ENCODE data around the gene CDH4.

Gene CDH4

DNA sequence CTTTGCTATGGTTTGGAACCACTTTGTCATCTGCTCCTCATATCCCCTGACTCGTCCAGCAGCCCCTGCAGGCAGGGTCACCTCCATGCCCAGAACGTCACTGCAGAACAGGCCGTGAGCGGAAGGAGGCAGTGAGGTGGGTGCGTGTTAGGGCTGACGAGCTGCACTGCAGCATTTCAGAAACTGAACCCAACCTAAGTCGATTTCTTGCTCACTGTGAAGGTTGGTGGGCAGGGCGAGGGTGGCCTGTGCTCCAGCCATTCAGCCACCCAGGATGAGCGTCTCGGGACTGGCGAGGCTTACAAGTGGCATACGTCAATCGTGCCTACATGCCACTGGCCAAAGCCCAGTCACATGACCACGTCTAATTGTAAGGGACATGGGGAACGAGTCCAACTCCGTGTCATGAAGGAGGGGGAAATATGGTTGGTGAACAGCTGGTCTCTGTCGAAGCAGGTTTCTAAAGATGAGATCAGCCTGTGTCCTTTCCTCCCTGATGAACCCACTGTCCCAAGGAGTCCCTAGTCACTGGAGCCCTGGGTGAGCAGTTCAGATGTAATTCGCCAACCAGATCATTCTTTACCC is 524.5 kb downstream of the CDH4 start:
- DNase-seq = no peak

DNA sequence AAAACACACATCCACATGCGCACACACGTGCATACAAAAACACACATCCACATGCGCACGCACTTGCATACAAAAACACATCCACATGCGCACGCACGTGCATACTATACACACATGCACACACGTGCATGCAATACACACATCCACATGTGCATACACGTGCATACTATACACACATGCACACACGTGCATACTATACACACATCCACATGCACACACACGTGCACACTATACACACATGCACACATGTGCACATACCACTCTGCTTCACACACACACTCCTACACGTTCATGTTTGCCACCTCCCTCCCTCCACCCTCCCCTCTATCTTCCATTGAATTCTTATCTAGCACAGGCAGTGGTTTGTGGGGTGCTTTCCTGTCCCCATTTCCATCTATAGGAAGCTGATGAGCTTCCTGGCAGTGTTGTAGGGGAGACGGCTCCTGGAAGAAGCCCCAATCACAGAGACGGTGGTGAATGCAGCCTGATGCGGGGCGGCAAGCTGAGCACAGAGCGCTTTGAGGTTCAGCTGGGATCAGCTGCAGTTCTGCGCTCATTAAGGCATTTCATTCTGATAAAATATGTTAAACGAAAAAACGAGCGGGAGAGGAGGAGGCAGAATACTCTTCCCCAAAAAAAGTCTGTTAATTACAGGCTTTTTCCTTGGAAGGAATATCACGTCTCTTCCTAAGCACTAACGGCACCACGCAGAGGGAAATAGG is 525.9 kb downstream of the CDH4 start:
- no peak for DNase-seq

DNA sequence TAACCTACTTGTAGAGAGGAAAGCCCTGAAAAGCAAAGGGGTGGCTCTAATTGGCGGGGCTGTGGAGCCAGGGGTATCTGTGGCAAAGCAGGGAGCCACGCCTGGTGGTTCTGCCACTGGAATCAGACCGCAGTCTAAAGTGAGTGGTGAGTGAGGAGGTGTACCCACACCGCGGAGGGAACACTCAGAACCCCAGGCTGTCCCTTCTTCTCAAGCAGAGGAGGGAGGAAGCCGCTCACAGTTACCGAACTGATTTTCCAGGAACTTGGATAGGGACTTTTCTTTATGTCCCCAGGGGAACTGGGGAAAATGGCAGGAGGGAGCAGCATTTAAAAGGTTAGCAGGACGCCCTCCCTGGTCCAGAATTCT is 526.4 kb downstream of the CDH4 start:
- DNase-seq = no peak

DNA sequence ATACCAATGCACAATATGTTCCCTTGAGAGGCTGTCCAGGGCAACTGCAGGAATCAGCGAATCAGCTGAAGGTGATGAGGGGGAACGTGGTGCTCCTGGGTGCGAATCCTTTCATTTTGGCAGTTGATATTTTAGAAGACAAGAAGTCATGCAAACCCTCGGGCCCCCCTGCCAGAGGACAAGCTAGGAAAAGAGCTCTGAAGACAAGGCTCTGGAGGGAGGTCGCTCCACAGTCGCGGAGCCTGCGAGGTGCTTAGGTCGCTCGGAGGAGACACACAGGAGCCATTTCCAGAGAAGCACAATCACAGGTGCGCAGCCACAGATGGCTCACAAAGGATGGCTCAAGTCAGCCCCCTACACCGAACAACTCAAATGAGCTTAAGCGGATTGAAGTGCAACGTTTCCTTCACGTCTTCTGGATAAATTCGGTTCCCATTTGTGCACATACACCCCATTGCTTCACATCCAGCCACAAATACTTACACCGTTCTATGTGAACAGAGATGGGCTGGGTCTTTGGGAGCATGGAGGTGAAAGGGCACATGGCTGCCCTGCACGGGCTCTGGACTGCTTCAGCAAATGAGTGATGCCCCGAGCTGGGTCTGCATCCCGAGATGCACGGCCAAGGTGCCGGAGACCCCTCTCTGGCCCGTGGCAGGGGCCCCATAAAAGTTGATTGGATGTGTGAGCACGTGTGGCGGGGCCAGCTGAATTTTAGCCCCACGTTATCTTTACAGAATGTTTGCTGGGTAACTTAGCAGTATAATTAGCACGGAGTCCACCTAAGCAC is 527.3 kb downstream of the CDH4 start:
- no peak for DNase-seq

DNA sequence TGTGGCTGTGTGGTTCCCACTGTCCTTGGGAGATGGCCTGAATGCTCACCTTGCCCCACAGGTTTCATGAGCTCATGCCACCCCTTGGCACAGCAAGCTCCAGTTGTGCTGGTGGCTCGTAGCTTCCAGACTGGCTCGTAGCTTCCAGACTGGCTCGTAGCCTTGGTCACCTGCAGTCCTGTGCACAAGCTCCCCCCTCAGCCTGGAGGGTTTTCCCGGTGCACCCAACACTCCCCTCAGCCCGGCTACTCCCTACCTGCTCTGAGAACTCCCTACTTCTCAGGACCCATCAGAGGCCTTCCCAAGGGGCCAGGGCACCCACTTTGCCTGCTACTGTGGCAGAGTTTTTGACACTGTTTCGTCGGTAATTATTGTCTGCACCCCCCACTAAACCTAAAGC is 528.0 kb downstream of the CDH4 start:
- DNase-seq = no peak

DNA sequence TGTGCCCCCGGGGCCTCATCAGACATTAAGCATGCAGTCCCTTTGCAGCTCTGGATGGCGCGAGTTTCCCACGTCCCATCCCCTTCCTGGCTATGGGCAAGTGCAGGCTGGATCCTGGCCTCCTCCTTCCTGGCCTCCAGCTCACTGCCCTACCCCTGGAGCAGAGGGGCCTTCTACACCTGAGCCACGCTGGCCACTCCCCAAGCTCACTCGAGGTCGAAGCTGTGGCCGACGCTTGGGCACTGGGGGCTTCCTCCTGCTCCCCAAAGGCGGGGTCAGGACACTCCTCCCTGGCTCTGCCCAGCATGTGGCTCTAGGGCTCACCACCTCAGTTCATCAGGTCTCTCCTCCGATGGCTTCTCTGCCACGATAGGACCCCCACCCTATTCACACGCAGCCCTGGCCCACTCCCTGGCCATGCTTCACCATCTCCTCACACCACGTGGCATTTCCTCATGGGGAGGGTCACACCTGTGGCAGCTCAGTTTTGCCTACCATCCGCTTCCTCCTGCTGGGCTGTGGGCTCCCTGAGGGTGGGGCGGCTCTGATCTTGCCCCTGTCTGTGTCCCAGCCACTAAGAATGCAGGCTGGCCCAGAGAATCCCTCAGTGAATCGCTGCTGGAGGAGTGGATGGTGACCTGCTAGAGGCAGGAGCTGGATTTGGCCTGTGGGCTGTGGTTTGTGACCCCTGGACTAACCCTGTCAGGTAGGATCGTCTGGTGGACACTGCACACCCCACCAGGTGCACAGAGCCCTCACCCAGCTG is 532.9 kb downstream of the CDH4 start:
- DNase-seq = no peak

DNA sequence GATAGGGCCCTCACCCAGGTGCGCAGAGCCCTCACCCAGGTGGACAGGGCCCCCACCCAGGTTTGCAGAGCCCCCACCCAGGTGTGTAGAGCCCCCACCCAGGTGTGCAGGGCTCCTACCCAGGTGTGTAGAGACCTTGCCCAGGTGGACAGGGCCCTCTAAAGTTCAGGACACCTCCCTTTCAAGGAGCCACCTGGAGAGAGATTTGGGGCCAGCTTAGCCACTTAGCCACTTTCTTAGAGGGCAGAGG is 533.4 kb downstream of the CDH4 start:
- DNase-seq = no peak

DNA sequence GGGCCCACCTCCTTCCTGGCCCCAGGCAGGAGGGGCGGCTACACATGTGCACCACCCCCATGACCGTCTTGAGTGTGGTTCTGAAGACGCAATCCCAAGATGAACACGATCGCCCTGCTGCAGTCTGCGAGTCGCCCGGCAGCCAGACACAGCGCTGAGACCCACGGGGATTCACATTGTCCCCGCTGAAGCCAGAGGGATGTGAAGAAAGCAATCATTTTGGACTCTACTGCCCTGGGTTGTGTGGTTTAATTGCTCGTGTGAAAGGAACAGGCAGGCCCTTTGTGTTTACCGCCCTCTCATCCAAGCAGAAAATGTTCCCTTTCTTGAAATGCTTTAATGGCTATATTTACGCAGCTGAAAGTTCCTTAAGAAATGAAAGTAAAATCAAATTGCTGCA is 534.2 kb downstream of the CDH4 start:
- DNase-seq = no peak

DNA sequence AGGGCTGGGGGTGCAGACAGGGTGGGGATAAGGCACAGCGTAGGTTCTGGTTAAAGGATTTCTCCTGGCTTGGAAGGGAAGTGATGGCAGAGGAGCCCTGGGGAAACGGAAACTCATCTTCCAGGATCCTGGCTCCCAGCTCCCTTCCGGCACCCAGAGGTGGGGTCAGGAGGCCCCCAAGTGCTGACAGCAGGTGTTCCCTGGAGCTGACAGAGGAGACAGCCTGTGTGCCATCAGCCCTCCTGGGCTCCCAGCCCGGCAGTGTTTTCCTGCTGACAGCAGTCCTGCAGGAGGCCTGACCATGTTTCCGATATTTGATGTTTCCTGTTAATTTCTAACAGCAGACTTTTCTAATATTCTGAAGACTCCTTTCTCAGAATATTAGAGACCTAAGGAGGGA is 536.3 kb downstream of the CDH4 start:
- DNase-seq = no peak

DNA sequence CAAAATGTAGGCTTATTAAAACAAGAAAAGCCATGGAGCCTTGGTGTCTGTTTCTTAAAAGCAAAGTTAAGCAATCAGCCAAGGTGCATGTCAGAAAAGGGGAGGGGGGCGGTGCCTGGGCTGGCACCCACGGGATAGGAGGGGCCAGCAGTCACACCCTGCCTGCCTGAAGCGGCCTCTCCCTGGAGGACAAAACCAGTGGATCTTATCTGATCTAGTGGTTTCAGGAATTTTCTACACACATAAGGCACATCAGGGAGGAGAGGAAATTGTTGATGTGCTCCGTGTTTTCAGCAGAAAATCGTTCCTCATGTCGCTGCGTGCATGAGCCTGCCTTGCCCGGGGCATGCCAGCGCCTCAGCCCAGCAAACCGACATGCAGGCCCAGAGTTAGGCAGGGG is 537.3 kb downstream of the CDH4 start:
- no peak for DNase-seq

DNA sequence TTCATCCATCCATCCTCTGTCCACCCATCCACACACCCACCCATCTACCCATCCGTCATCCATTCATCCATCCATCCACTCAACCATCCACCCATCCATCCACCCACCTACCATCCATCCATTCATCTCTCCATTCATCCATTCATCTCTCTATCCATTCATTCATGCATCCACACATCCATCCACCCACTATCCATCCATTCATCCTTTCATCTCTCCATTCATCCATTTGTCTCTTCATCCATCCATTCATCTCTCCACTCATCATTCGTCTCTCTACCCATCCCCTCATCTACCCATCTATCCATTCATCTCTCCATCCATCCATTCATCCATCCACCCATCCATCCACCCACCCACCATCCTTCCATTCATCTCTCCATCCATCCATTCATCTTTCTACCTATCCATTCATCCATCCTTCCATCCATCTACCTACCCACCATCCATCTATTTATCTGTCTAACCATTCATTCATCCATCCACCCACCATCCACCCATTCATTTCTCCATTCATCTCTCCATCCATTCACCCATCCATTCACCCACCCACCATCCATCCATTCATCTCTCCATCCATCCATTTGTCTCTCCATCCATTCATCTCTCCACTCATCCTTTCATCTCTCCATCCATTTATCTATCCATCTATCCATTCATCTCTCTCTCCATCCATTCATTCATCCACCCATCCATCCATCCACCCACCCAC is 538.2 kb downstream of the CDH4 start:
- no peak for DNase-seq

DNA sequence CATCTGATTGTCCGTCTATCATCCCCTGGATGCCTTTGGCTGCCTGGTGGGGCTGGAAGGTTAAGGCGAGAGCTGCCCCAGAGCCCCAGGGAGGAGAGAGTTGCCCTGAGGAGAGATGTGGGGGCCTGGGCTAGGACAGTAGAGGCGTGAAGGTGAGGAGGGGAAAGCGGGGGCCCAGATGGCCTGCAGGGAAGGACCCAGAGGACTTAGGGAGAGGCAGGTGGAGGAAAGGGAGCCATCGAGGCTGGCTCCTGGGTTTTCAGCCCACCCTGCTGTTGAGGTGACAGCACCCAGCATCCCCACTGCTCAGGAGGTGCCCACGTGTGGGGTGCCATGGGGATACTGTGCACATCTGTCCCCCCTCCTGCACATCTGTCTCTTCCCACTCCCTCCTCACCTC is 539.9 kb downstream of the CDH4 start:
- no peak for DNase-seq

DNA sequence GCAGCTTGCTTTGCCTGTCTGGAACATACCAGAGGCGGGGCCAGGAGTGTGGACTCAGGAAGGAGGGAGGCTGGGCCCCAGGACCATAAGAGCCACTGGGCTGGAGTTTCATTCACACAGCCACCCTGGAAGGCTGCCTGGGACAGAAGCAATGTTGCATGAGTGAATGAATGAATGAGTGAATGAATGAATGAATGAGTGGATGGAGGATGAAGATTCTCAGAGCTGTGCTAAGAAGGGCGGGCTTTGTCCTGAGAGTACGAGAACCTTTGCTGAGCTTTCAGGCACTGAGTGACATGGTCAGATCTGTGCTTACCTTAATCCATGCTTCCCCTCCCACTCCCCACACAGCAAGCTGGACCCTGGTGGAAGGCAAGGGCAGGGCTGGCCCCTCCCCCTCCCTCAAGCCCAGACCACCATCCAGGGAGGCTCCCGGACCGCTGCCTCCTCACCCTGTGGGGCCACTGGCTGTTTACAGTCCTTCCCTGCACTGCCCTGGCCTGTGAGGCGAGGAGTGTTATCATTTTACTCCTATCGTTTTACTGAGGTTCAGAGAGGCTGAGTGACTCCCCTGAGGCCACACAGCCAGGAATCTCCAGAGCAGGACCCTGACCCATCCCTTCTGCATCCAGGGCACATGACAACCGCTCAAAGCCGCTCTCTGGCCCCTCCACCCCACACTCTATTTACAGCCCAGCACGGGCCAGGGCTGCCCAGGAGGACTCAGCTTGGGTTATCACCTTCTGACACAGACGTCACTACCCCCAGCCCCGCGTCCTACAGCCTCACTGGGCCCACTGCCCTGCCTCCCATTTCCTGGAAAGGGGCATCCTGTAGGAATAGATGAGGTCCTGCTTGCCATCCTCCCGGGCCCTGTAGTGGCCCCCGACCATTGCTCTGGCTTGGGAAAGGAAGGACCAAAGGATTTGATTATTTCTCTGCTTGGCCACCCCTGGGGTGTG is 543.9 kb downstream of the CDH4 start:
- no peak for DNase-seq

DNA sequence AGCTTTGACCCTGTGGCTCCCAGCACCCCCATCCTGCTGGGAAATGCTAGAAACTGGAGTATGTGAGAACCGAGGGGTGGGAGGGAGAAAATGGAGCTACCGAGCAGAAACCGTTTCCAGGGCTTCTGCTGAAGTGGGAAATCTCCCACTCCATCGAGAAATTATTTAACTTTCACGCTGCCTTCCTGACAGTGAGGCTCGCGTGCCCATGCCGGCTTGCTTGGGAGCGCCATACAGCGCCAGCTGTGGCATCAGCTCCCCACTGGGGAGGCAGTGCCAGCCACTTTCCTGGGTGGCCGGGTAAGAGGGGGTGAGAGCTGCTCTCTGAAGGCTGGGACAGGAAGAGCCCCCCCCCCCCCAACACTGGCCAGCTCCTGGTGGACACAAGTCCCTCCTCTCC is 544.7 kb downstream of the CDH4 start:
- DNase-seq = no peak

DNA sequence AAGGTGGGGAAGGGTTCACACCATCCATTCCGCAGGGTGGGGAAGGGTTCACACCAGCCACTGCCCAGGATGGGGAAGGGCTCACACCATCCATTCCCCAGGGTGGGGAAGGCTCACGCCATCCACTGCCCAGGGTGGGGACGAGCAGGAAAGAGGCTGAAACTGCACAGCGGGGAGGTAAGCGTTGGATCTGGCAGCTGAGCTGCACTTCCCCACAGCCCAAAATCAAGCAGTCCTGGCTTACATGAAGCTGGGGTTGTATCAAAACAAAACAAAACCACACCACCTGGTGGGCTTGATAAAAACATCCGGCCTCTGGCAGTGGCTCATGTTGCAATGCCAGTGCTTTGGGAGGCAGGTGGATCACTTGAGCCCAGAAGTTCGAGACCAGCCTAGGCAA is 545.1 kb downstream of the CDH4 start:
- DNase-seq = no peak

DNA sequence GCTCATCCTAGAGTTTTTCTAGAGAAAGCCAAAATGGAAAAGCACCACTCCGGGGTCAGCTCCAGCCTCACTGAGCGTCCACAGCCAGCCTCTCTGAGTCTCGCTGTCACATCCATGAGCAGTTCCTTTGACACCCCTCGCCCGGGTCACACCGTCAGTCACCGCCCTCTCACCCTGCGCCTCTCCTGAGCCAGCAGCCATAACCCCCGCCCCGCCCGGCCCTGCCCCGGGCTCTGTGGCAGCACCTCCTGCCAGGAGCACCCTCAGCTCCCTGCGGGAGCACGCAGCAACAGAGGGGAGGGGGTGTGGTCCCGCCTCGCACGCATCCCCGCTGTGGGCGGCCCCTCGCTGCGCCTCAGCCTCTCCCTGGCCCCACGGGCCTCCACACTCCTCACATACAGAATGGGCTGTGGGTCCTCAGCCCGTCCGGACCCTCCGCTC is 545.9 kb downstream of the CDH4 start:
- DNase-seq = no peak

DNA sequence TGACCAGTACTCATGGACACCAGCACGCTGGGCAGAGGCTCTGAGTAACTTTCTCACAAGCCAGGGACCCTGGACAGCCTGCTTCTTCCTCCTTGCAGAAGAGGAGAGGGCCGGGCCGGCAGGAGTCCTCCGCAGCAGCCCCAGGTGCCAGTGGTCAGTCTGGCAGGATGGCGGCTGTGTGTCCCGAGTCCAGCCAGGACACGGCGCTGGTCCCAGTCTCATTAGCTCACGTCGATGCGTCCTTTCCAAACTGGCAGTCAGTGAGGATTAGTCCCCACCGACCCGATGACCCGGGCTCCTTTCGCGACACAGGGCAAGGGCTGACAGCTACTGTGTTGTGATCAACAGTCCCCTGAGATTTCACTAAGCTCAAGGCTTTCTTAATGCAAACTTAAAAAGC is 546.6 kb downstream of the CDH4 start:
- DNase-seq = no peak

DNA sequence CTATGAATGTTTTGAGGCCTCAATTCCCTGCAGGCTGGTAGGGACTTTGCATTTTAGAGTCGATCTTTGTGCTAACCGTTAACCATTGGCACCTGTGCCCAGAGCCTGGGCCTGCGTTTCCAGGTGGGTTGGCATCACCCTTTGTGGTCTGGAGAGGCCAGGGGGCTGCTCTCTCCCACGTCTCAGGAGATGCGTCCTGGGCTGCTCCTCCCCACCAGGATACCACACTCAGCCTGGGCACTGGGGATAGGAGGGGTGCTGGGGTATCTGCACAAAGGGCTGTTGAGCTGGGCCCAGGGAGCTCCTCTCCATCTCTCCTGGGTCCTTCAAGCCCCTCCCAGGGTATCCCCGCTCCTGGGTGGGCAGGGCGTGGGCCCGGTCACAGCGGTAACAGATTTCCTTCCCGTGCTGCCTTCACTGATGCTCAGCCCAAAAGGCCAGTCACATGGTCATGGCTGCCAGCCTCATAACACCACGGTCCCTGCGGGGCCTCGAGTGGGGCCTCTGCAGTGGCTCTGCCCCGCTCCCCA is 547.4 kb downstream of the CDH4 start:
- no peak for DNase-seq

DNA sequence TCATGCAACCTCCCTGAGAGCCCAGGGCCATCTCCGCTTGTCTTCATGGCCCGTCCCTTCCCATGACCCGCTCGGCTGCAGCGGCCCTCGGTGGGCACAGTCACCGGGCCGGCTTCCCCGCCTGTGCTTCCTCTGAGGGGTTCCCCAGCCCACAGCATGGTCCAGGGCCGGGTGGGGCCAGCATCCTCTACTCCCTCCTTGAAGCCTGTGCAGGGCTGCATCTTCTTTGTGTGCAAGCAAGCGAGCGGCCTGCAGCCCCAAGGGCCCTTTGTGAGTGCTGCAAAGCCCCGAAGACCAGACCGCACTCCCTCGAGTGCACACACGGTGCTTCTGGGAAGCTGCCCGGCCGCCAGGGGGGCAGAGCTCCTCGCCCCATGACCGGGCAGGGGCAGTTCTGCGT is 547.9 kb downstream of the CDH4 start:
- DNase-seq = no peak

DNA sequence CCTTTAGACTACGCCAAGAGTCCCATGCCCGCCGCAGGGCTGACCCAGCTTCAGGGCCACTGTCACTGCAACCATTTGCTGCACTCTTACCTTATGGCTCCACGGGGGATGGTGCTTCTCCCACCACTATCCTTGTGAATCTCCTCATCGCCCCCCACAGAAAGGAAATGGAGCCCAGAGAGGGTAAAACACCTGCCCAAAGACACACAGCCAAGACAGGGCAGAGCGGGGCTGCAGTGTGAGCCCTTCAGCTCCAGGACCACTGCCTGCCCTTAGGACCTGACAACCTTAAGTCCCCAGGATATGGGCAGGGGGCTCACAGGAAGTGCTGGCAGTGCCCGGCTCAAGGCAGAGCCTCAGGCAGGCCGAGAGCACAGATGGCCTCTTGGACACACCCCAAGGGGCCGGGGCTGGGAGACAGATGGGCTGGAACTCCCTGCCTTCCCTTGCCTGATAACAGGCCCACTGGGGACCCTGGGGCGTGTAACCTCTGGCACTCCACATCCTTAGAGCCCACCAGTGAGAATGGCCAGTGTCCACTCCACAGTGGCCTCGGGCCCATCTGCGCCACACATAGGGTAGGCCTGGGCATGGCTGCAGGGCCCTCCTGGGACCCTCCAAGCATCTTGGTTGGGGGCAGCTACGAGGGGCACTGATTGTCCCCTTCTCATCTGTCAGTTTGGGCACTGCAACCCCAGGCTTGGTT is 548.5 kb downstream of the CDH4 start:
- DNase-seq = no peak

DNA sequence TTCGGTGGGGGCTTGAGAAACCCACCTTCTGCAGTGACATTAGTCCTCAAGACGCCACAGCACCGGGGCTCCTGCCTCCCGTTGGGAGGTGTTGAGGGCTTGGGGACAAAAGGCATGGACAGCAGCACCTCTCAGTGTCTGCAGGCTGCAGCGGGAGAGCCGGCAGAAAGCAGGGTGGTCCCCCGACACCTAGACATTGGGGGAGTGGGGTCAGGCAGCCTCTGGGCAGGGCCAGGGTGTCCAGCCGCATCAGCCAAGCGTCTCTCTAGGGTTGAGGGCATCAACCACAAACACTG is 549.0 kb downstream of the CDH4 start:
- no peak for DNase-seq
